Measurements from ENCODE around the gene GORASP1. TPM values are rescaled to one million over a fixed set of nuclear protein-coding genes. Genes with fewer than 3 reads are reported as not detected.

GORASP1 gene
- total and polyA plus RNA-seq, 2 of the 8 experiments (the other 6 are each of a cell fraction or from before 2014, with no cell fraction given): 33.4 to 33.5 TPM

GRCh38 chr3:39135170-39135805 is 27.9 kb upstream of the GORASP1 start:
- Histone ChIP-seq H2BK20ac (ENCODE audit: low read length) (no peak overlapping the region), H3K27me3 (replicated peaks in 1 of 4; ENCODE audit: control insufficient read depth in 3 of 4, extremely low read depth in 1 of 4, insufficient read depth in 3 of 4, low read length in 3 of 4) (no peaks in the 10 kb centered on the region), H3K23me2 (ENCODE audit: low read depth, low read length) (no peaks in the 10 kb centered on the region), H3K4ac (replicated peaks; ENCODE audit: insufficient read length, low read depth, low read length) (no peak overlapping the region), H3K9ac (replicated peaks in 1 of 4; ENCODE audit: extremely low read depth in 1 of 4, low read depth in 3 of 4, low read length in 3 of 4) (no peak overlapping the region), H3K18ac (ENCODE audit: extremely low read depth, low read length) (no peak overlapping the region), H3K36me3 (ENCODE audit: control insufficient read depth in 2 of 4, insufficient read depth in 4 of 4, low read length in 3 of 4) (no peaks in the 10 kb centered on the region), H3K4me2 (ENCODE audit: insufficient read depth in 1 of 2, low read depth in 2 of 2, low read length in 2 of 2) (no peak overlapping the region), H3K27ac (ENCODE audit: low read depth, low read length) (no peak overlapping the region), H3K23ac (ENCODE audit: insufficient read length) (no peak overlapping the region), H3K79me2 (ENCODE audit: control insufficient read depth in 1 of 2, insufficient read depth in 2 of 2, low read length in 2 of 2) (no peaks in the 10 kb centered on the region), H4K91ac (replicated peaks; ENCODE audit: insufficient read length, low read length) (no peak overlapping the region), H3K79me1 (ENCODE audit: low read depth, low read length) (no peaks in the 10 kb centered on the region), H3K9me3 (ENCODE audit: insufficient read depth in 2 of 2, low read depth in 1 of 2, low read length in 1 of 2) (no peaks in the 10 kb centered on the region), H2BK15ac (ENCODE audit: low read length) (no peak overlapping the region), H4K8ac (ENCODE audit: extremely low read depth, insufficient read depth, low read length) (no peak overlapping the region; the same call in 1 of the 2 replicates), H3K4me3 (ENCODE audit: extremely low read depth in 1 of 4, insufficient read depth in 2 of 4, low read depth in 3 of 4, low read length in 4 of 4) (no peak overlapping the region), H2BK120ac (replicated peaks; ENCODE audit: low read depth, low read length) (no peak overlapping the region), H2AFZ (ENCODE audit: low read length) (no peak overlapping the region), H2AK5ac (ENCODE audit: low read depth, low read length) (no peak overlapping the region), H3K56ac (replicated peaks; ENCODE audit: insufficient read length, low read depth, low read length) (no peak overlapping the region), H3K4me1 (replicated peaks in 1 of 4; ENCODE audit: control insufficient read depth in 3 of 4, insufficient read depth in 4 of 4, low read length in 3 of 4) (no peaks in the 10 kb centered on the region), H4K20me1 (replicated peaks in 1 of 2; ENCODE audit: control insufficient read depth in 1 of 2, insufficient read depth in 2 of 2, low read length in 2 of 2) (no peaks in the 10 kb centered on the region), H3K14ac (ENCODE audit: insufficient read length) (no peak overlapping the region), H4K5ac (ENCODE audit: insufficient read length, low read depth, low read length) (no peak overlapping the region), H2BK12ac (ENCODE audit: low read depth, low read length) (no peak overlapping the region), H2BK5ac (ENCODE audit: low read depth, low read length) (no peak overlapping the region)
- TF ChIP-seq SAP30 (IDR thresholded peaks at IDR 0.05; ENCODE audit: insufficient read depth, insufficient replicate concordance, low read length) (no peak), ATF2 (IDR thresholded peaks at IDR 0.05; ENCODE audit: low read length) (no peak), GABPA (IDR thresholded peaks at IDR 0.05; ENCODE audit: borderline replicate concordance, insufficient read depth, low read length) (no peak)
- WGBS, 2 experiments (ENCODE audit: extremely low coverage in 1 of 2, insufficient coverage in 1 of 2, insufficient read length in 1 of 2, insufficient replicate concordance in 2 of 2, low coverage in 1 of 2, low lambda C conversion rate in 2 of 2, missing lambda C conversion rate in 1 of 2): 81% methylated on average over 8 of the region's 8 CpGs; no CpG with 5 or more reads in 1 of the 2 experiments
- DNase-seq (ENCODE audit: low read depth in 1 of 2, low spot score in 2 of 2) (no peak), FAIRE-seq (no peak)
- ChIA-PET POLR2A (ENCODE audit: partially characterized antibody) (interaction anchor here (0.7 to 3.3 kb wide), 2 partner anchors 9 to 85 kb away, joined by 4 to 13 read pairs; no protein-coding TSS in a partner anchor), CTCF (ENCODE audit: partially characterized antibody) (interaction anchor here (1.0 to 12.8 kb wide), 6 partner anchors 8 to 157 kb away, joined by 3 to 366 read pairs (median 6); partner anchors contain the start of gene XIRP1)

All from H1 (cell line).